GM19328 (cell line): ENCODE results near the gene TEX51.

Source experiments
- ATAC-seq: cut with Tn5 transposase; IDR thresholded peaks from one replicate; pipeline ENCODE4 v1.9.1; 2021; ENCODE audit warnings: mild to moderate bottlenecking, moderate library complexity; ENCODE audit not compliant: unreplicated experiment

The TEX51 gene

GRCh38 chr2:126911111-126911796 lies 12.6 kb downstream of the TEX51 start:
- no peak for ATAC-seq

- ATAC-seq, result no peak
Observed at GRCh38 chr2:126912201-126912600, 13.5 kb downstream of the TEX51 start.

- ATAC-seq, result no peak
Observed at GRCh38 chr2:126913329-126913728, 14.6 kb downstream of the TEX51 start.

GRCh38 chr2:126913881-126914615 lies 15.4 kb downstream of the TEX51 start:
- ATAC-seq, result no peak

- no peak for ATAC-seq
Observed at GRCh38 chr2:126914811-126915500, 16.3 kb downstream of the TEX51 start.

GRCh38 chr2:126915903-126916302 lies 17.2 kb downstream of the TEX51 start:
- ATAC-seq, result no peak

- no peak for ATAC-seq
Observed at GRCh38 chr2:126916744-126917143, 18.1 kb downstream of the TEX51 start.

- no peak for ATAC-seq
Observed at GRCh38 chr2:126921066-126921465, 22.4 kb downstream of the TEX51 start.

GRCh38 chr2:126930970-126931590 lies 32.4 kb downstream of the TEX51 start:
- ATAC-seq, result no peak

GRCh38 chr2:126932529-126932928 lies 33.8 kb downstream of the TEX51 start:
- no peak for ATAC-seq

GRCh38 chr2:126932966-126933710 lies 34.4 kb downstream of the TEX51 start:
- no peak for ATAC-seq

- ATAC-seq, result no peak
Observed at GRCh38 chr2:126933711-126934091, 35.0 kb downstream of the TEX51 start.

- ATAC-seq, result no peak
Observed at GRCh38 chr2:126934809-126935208, 36.1 kb downstream of the TEX51 start.

GRCh38 chr2:126935774-126936173 lies 37.1 kb downstream of the TEX51 start:
- ATAC-seq, result no peak

GRCh38 chr2:126936219-126936723 lies 37.6 kb downstream of the TEX51 start:
- no peak for ATAC-seq

- ATAC-seq, result no peak
Observed at GRCh38 chr2:126940331-126940730, 41.6 kb downstream of the TEX51 start.

GRCh38 chr2:126942427-126943203 lies 43.9 kb downstream of the TEX51 start:
- no peak for ATAC-seq

GRCh38 chr2:126943612-126944348 lies 45.1 kb downstream of the TEX51 start:
- ATAC-seq, result no peak

- ATAC-seq, result no peak
Observed at GRCh38 chr2:126945118-126945517, 46.4 kb downstream of the TEX51 start.
